Endothelial cell of umbilical vein (primary cell): ENCODE results near the gene ATP1A4. TPM values are rescaled to one million over a fixed set of nuclear protein-coding genes. Genes with fewer than 3 reads are reported as not detected.

Source experiments
- BruUV-seq: library from RNA; stranded (reverse); fragments of 400-500 nt; replicated peaks from 2 replicates; lab custom pipeline; 2021; lab: Mats Ljungman, UMichigan
- CTCF ChIA-PET: fragments of 300-600, 350-600 bp; sonication (Branson Sonifier 250); formaldehyde crosslinking; loops from one replicate; lab custom pipeline; 2021; ENCODE audit warnings: antibody characterized with exemption, inconsistent platforms; lab: Charles Lee
- POLR2A ChIA-PET: fragments of 300-600, 350-600 bp; sonication (Branson Sonifier 250); formaldehyde crosslinking; loops from one replicate; lab custom pipeline; 2021; ENCODE audit warnings: antibody characterized with exemption, inconsistent platforms; lab: Charles Lee
- DNase-seq: peaks from one replicate; pipeline ENCODE4 v3.0.0-alpha.2; 2011; ENCODE audit warnings: low read depth, low spot score
- FAIRE-seq: peaks from 2 replicates; lab custom pipeline; 2011; peaks lifted over from hg19 to GRCh38; lab: Jason Lieb, UNC
- H2AFZ ChIP-seq: 2 replicates; pipeline ENCODE4 v1.6.0; 2012; ENCODE audit warnings: low read depth, low read length, control low read depth, inconsistent platforms
- H3K27ac ChIP-seq: 2 replicates; pipeline ENCODE4 v1.5.1; 2011; ENCODE audit warnings: low read depth, mild to moderate bottlenecking, control low read depth, low read length, moderate library complexity; ENCODE audit not compliant: insufficient read depth
- H3K27me3 ChIP-seq, 2 experiments: 2 replicates each; pipeline versions ENCODE4 v1.6.0 to v1.6.1; 2011; ENCODE audit warnings: low read length in 2 of 2, mixed read lengths in 1 of 2; ENCODE audit not compliant: control insufficient read depth in 2 of 2, insufficient read depth in 2 of 2
- H3K36me3 ChIP-seq, 2 experiments: 2 replicates in 1 of 2; 3 replicates in 1 of 2; pipeline ENCODE4 v1.5.1; 2011; ENCODE audit warnings: low read length in 2 of 2, mild to moderate bottlenecking in 1 of 2, moderate library complexity in 1 of 2; ENCODE audit not compliant: control insufficient read depth in 2 of 2, insufficient read depth in 2 of 2; ENCODE audit errors: extremely low read depth in 1 of 2
- H3K4me1 ChIP-seq: 3 replicates; pipeline ENCODE4 v1.5.1; 2011; ENCODE audit warnings: mild to moderate bottlenecking, low read length; ENCODE audit not compliant: control insufficient read depth, insufficient read depth; ENCODE audit errors: extremely low read depth
- H3K4me2 ChIP-seq: 2 replicates; pipeline ENCODE4 v1.6.1; 2011; ENCODE audit warnings: low read length, control low read depth, mixed read lengths; ENCODE audit not compliant: insufficient read depth
- H3K4me3 ChIP-seq, 3 experiments: fragments of 200-600 bp in 1 of 3; sonication (generic), shearing (Covaris generic) in 1 of 3; replicated peaks in 1 of 3; 2 replicates each; pipeline ENCODE4 v1.5.1; 2011 to 2016; ENCODE audit warnings: control low read depth in 3 of 3, low read length in 3 of 3, mild to moderate bottlenecking in 2 of 3, inconsistent platforms in 1 of 3, low read depth in 1 of 3, moderate library complexity in 1 of 3; ENCODE audit not compliant: insufficient read depth in 1 of 3
- H3K79me2 ChIP-seq: 2 replicates; pipeline ENCODE4 v1.6.0; 2012; ENCODE audit warnings: low read length, inconsistent platforms; ENCODE audit not compliant: control insufficient read depth, insufficient read depth
- H3K9ac ChIP-seq: replicated peaks from 2 replicates; pipeline ENCODE3; 2011; ENCODE audit warnings: low read length, control low read depth; ENCODE audit not compliant: insufficient read depth; ENCODE audit errors: extremely low read depth
- H3K9me1 ChIP-seq: replicated peaks from 3 replicates; pipeline ENCODE4 v1.6.0; 2011; ENCODE audit warnings: mild to moderate bottlenecking, low read length; ENCODE audit not compliant: control insufficient read depth, insufficient read depth; ENCODE audit errors: extremely low read depth
- H3K9me3 ChIP-seq: replicated peaks from 2 replicates; pipeline ENCODE4 v1.5.1; 2012; ENCODE audit warnings: low read length, inconsistent platforms; ENCODE audit not compliant: control insufficient read depth, insufficient read depth
- H4K20me1 ChIP-seq: replicated peaks from 2 replicates; pipeline ENCODE3; 2011; ENCODE audit warnings: mild to moderate bottlenecking, low read length; ENCODE audit not compliant: control insufficient read depth, insufficient read depth; ENCODE audit errors: extremely low read depth
- EZH2 ChIP-seq: IDR thresholded peaks from 2 replicates; pipeline ENCODE4 v1.6.1; 2012; ENCODE audit warnings: borderline replicate concordance, low read depth, mild to moderate bottlenecking, moderate library complexity, low read length, inconsistent platforms; ENCODE audit not compliant: severe bottlenecking
- FOS ChIP-seq: IDR thresholded peaks from 2 replicates; pipeline ENCODE4 v1.6.1; 2011; ENCODE audit warnings: mild to moderate bottlenecking, low read length, moderate library complexity, borderline replicate concordance; ENCODE audit not compliant: insufficient read depth
- GATA2 ChIP-seq: IDR thresholded peaks from 2 replicates; pipeline ENCODE4 v1.7.0; 2011; ENCODE audit warnings: low read depth, mild to moderate bottlenecking, moderate library complexity, mixed read lengths, low read length; ENCODE audit not compliant: insufficient read length, insufficient read depth
- JUN ChIP-seq: IDR thresholded peaks from 2 replicates; pipeline ENCODE4 v1.6.1; 2011; ENCODE audit warnings: borderline replicate concordance, low read depth; ENCODE audit not compliant: insufficient read length, insufficient read depth
- MYC ChIP-seq: IDR thresholded peaks from one replicate; pipeline ENCODE4 v1.6.1; 2011; ENCODE audit warnings: mild to moderate bottlenecking, low read depth, low read length
- POLR2A ChIP-seq: IDR thresholded peaks from 2 replicates; pipeline ENCODE4 v1.6.1; 2012; ENCODE audit warnings: low read depth, mild to moderate bottlenecking, control low read depth, low read length
- POLR2AphosphoS5 ChIP-seq: IDR thresholded peaks from 2 replicates; pipeline ENCODE4 v1.6.1; 2012; ENCODE audit warnings: low read depth, mild to moderate bottlenecking, control low read depth, low read length, moderate library complexity; ENCODE audit not compliant: insufficient read depth
- dilution Hi-C: fragments of 300-500 bp; cut with MboI; formaldehyde crosslinking; loops from one replicate; pipeline ENCODE4 v1.15.0; 2019; ENCODE audit warnings: low sequenced_read_pairs; ENCODE audit not compliant: extremely low pct_ligation_motif_present
- intact Hi-C: fragments of 100-400 bp; cut with micrococcal nuclease; formaldehyde crosslinking; loops from one replicate; pipeline ENCODE4 v1.10.0; 2022
- polyA plus RNA-seq, 4 experiments: library from polyadenylated mRNA; depleted of rRNA in 3 of 4; stranded (reverse) in 3 of 4; unstranded in 1 of 4; fragments of >200 nt; gene quantifications; 2 replicates each; pipeline versions ENCODE4 v1.2.1 to v1.2.3, GENCODE V29; 2011 to 2012; ENCODE audit warnings: missing spikeins in 1 of 4
- total RNA-seq: library from RNA; stranded (reverse); gene quantifications from 2 replicates; pipeline ENCODE4 v1.2.3, GENCODE V29; 2021
- TF ChIP-seq, protein P1 (sequence below): IDR thresholded peaks from 2 replicates; pipeline ENCODE4 v1.6.1; 2011; ENCODE audit not compliant: insufficient read depth, insufficient read length
- TF ChIP-seq, protein P2 (sequence below), 2 donors: IDR thresholded peaks; 1 replicate in 1 of 2; 2 replicates in 1 of 2; pipeline ENCODE4 v1.5.1; 2011; ENCODE audit warnings: low read length in 2 of 2, mild to moderate bottlenecking in 2 of 2, moderate library complexity in 2 of 2, control low read depth in 1 of 2, inconsistent platforms in 1 of 2, low read depth in 1 of 2; ENCODE audit not compliant: insufficient read depth in 1 of 2; ENCODE audit errors: extremely low read depth in 1 of 2

ATP1A4 gene
- total and polyA plus RNA-seq, 2 donors (not counting 3 experiments of a cell fraction or from before 2014, with no cell fraction given): not detected

DNA sequence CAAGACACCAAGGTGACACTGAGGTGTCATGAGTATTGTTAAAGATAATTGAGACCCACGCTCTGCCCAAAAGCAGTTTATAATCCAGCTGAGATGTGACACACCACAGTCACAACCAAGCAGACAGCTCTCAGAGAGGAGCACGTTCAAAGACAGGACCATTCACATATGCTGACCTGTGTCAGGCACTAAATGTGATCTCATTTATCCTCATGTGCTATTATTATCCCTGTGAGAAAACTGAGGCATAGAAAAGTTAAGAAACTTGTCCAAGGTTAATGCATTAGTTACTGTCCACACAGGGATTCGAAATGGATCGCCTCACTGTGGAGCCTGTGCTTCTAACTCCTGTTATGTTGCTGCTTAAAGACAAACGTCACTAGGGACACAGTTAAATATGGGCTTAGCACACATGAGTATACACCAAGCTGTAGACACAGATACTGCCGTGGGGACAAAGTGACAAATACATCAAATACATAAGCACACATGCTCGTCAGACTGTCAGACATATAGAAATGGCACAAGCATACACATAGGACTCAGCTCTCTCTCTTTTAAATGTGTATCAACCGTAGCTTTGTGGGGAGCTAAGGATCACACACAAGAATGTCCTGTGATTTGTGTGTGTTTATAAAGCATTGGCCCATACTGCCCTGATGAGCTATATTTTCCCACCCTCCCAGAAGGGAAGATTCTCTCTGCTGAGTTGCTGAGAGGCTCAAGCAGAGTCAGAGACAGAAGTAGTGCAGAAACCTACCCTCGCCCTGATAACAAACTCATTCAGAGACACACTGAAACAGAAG lies 49.5 kb upstream of the ATP1A4 start:
- Histone ChIP-seq H3K36me3 (no peaks in the 10 kb centered on the region), H3K4me2 (no peak overlapping the region), H2AFZ (no peak overlapping the region), H3K4me1 (peaks cover 7% of the 10 kb centered on the region), H4K20me1 (no peaks in the 10 kb centered on the region), H3K9ac (no peak overlapping the region), H3K9me3 (no peaks in the 10 kb centered on the region), H3K9me1 (no peaks in the 10 kb centered on the region), H3K4me3 (no peak overlapping the region), H3K79me2 (no peaks in the 10 kb centered on the region), H3K27ac (no peak overlapping the region), H3K27me3 (peaks cover 25 to 38% of the 10 kb centered on the region in 2 experiments)
- no TSS peak for BruUV-seq
- ChIA-PET POLR2A (no interaction called here), CTCF (interaction anchor here (0.6 to 7.1 kb wide), 19 partner anchors 7 to 508 kb away, joined by 3 to 145 read pairs (median 6); partner anchors contain the start of genes CASQ1, DCAF8, KCNJ9 and PEX19)
- TF ChIP-seq, protein P1, sequence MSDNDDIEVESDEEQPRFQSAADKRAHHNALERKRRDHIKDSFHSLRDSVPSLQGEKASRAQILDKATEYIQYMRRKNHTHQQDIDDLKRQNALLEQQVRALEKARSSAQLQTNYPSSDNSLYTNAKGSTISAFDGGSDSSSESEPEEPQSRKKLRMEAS: no peak
- TF ChIP-seq JUN (no peak), MYC (no peak), FOS (no peak), EZH2 (no peak), GATA2 (no peak), POLR2A (no peak), POLR2AphosphoS5 (no peak)
- TF ChIP-seq, protein P2, sequence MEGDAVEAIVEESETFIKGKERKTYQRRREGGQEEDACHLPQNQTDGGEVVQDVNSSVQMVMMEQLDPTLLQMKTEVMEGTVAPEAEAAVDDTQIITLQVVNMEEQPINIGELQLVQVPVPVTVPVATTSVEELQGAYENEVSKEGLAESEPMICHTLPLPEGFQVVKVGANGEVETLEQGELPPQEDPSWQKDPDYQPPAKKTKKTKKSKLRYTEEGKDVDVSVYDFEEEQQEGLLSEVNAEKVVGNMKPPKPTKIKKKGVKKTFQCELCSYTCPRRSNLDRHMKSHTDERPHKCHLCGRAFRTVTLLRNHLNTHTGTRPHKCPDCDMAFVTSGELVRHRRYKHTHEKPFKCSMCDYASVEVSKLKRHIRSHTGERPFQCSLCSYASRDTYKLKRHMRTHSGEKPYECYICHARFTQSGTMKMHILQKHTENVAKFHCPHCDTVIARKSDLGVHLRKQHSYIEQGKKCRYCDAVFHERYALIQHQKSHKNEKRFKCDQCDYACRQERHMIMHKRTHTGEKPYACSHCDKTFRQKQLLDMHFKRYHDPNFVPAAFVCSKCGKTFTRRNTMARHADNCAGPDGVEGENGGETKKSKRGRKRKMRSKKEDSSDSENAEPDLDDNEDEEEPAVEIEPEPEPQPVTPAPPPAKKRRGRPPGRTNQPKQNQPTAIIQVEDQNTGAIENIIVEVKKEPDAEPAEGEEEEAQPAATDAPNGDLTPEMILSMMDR (IDR thresholded peaks at IDR 0.05; ENCODE audit: extremely low read depth in 1 of 2, insufficient read depth in 1 of 2, low read depth in 1 of 2, low read length in 2 of 2): no peak
- FAIRE-seq (no peak), DNase-seq (no peak)
- dilution Hi-C loops: no loop called here
- intact Hi-C loops: loop anchor here (1.0 to 10.0 kb wide), 10 partner anchors 91 to 503 kb away; partner anchors contain the start of genes COPA, NCSTN and PEX19
